HL-60/S4 (cell line): Measurements from ENCODE around the gene PRKRIP1.
"Not testable (repeated sequence)": the region's sequence is repeated elsewhere in the genome, so short reads cannot be mapped to it uniquely, and the experiment has no call there.

Experiments used
- in situ Hi-C: fragments of 300-500 bp; cut with MboI; formaldehyde crosslinking; loops from 2 replicates; pipeline ENCODE4 v1.14.3; 2022; ENCODE audit warnings: low sequenced_read_pairs

The PRKRIP1 gene

GRCh38 chr7:102395873-102396709, at the start of gene PRKRIP1:
Gene PRKRIP1 (plus strand): TSS chr7:102396363. CDS start chr7:102396412, 49 bp downstream.
- in situ Hi-C loops = no loop called here

DNA sequence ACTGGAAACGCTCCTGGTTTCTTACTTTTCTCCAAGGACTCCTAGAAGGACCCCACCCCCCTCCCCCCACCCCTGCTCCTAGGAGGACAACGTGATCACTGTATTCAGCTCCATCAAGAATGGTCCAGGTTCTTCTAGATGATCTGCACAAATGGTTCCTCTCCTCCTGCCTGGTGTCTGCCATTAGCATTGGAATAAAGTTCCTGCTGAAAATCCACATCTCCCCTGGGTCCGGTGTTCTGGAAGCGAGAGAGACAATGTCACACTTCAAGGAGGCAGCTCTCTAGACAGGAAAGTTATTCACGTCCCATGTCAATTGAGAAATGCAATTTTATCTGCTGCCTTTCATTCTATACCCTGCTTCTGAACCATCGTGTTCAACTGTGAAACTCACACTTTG, 49.2 kb upstream of the PRKRIP1 start:
- in situ Hi-C loops = not testable (repeated sequence)

DNA sequence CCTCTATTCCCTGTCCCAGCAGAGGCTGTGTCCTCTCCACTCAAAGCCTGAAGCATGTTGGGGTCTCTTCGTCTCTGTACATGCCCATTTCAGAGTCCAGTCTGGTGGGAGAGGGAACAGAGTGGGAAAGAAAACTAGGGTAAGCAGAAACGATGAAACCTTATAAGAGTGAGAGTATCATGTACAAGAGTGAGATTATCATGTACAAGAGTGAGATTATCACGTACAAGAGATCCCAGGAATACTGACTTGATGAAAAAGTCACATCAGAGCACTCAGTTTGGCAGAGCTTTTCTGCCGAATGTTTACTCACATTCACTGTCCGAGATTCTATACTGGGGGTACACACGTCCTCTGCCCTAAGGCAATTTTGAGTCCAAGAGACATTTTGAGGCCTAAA, 39.8 kb upstream of the PRKRIP1 start, which contains the start of gene SPDYE6:
Gene SPDYE6 (minus strand): TSS at position 101 of the 400 bp plus-strand sequence. CDS start 421 bp downstream, outside the sequence.
- in situ Hi-C loops = not testable (repeated sequence)

DNA sequence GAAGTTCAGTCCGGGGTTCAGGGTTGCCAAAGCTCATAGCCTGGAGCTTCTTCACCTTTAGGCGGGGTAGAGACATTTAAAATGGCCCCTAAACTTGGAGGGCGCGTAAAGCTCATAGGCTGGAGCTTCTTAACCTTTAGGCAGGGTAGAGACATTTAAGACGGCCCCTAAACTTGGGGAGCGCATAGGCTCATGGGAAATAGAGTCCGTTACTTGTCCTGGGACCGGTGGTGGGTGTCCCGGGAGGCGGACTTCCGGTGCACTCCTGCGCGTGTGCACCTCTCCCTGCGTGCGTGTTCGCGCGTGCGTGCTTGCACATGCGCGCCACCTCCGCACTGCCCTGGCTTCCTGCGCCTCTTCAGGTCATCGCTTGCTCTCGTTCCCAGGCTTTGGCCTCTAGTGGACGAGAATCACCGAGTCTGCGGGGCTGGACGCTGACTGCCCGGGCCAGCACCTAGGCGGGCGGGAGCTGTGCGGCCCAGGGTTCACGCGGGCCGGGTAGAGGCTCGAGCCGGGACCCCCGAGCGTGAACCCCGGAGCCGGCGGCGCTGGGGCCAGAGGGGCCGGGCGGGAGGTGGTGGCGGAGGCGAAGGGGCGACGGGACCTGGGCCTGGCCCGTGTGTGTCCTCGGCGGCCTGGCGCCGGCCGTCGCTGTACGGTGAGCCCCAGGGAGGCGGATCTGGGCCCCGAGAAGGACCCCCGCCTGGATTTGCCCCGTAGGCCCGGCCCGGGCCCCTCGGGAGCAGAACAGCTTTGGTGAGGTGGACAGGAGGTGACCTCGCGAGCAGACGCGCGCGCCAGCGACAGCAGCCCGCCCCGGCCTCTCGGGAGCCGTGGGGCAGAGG, 32.4 kb upstream of the PRKRIP1 start:
- in situ Hi-C loops = not testable (repeated sequence)

DNA sequence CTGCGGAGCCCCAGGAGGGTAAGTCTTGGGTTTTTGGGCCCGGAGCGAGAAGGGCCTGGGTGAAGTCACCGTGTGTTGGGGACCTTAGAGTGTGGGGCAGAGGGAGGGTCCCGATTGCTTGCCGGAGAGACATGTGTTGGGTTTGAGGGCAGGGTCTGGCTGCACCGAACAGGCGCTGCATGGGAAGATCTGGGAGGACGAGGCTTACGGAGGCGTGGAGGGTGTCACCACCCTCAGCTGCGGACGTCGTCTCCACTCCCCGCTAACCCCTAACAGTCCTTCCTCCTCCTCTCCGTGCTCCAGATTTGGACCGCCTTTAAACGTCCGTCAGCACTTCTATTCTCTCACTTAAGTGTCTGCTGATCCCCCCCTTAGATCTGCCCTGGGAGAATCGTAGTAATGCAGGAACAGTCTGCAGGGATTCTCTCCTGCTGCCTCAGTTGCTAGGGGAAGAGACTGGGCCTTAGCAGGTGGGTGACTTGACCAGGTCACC, 31.7 kb upstream of the PRKRIP1 start:
- in situ Hi-C loops = not testable (repeated sequence)

- in situ Hi-C loops = not testable (repeated sequence)
Observed at GRCh38 chr7:102365390-102365789, 30.8 kb upstream of the PRKRIP1 start.

- in situ Hi-C loops = not testable (repeated sequence)
Observed at GRCh38 chr7:102370038-102370437, 26.1 kb upstream of the PRKRIP1 start.

- in situ Hi-C loops = not testable (repeated sequence)
Observed at GRCh38 chr7:102372796-102373195, 23.4 kb upstream of the PRKRIP1 start.

GRCh38 chr7:102376964-102377466, 19.1 kb upstream of the PRKRIP1 start:
- in situ Hi-C loops = no loop called here

DNA sequence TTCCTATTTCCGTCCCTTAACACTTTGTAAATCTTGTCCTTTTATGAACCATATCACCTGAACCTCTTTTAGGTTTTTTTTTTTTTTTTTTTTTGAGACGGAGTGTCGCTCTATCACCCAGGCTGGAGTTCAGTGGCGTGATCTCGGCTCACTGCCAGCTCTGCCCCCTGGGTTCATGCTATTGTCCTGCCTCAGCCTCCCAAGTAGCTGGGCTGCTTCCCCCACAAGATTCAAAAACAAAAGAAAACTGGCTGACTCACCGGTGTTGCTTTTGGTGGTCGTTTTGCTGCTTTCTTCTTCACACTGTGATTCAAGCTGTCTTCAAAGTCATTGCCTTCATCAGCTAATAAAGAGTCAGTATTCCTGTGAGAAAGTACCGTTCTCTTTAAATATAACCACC, 15.3 kb upstream of the PRKRIP1 start:
- in situ Hi-C loops = loop anchor here (10.0 kb wide), 1 partner anchor 836 kb away; no protein-coding TSS in a partner anchor

GRCh38 chr7:102381696-102382425, 14.3 kb upstream of the PRKRIP1 start:
- in situ Hi-C loops = loop anchor here (10.0 kb wide), 1 partner anchor 837 kb away; no protein-coding TSS in a partner anchor

DNA sequence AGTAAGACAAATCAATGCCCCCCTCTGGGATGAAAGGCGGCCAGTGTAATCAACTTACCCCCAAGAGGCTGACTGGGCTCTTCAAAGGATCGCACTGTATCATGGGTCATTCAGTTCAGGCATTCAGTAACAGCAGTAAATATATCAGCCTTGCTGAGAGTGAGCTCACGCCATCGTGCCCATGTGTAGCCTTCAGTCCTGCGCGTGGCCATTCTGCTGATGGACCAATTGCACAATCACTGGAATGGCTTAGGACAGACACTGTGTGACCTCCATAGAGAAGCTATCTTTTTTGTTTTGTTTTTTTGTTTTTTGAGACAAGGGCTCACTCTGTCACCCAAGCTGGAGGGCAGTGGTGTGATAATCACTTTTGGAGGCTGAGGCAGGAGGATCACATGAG, 9.1 kb upstream of the PRKRIP1 start:
- in situ Hi-C loops = loop anchor here (10.0 kb wide), 1 partner anchor 842 kb away; no protein-coding TSS in a partner anchor

DNA sequence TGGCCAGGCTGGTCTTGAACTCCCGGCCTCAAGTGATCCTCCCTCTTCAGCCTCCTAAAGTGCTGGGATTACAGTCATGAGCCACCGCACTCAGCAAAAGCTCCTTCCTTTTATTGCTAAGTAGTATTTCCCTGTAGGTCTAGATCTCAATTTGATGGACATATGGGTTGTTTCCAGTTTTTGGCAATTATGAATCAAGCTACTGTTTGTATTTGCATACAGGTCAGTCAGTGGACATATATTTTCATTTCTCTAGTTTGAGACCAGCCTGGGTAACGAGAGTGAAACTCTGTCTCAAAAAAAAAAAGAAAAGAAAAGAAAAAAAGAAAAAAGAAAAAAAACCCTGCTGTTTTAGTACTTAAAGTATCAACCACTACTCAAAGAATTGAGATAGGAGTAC, 6.4 kb upstream of the PRKRIP1 start:
- in situ Hi-C loops = loop anchor here (5.0 to 10.0 kb wide), 2 partner anchors 108 to 845 kb away; no protein-coding TSS in a partner anchor

- in situ Hi-C loops = loop anchor here (5.0 kb wide), 1 partner anchor 109 kb away; no protein-coding TSS in a partner anchor
Observed at GRCh38 chr7:102390697-102391484, 5.3 kb upstream of the PRKRIP1 start.

DNA sequence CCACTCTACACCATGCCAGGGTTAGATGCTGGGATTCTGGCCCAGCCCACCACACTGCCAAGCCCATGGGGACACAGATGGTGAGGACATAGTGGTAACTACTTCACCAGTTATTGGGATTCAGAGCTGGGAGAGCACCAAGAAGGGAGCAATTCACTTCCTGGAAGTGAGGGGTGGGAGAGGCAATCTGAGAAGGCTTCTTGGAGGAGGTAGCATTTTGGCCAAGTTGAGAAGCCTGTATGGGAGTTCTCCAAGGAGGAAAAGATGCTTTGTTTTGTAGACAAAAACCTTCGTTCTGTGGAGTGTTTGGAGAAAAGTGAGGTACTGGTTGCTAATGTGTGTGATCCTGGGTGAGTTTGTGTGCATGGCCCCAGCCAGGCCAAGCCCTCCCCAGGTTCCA, 3.8 kb upstream of the PRKRIP1 start:
- in situ Hi-C loops = loop anchor here (5.0 kb wide), 1 partner anchor 110 kb away; no protein-coding TSS in a partner anchor

DNA sequence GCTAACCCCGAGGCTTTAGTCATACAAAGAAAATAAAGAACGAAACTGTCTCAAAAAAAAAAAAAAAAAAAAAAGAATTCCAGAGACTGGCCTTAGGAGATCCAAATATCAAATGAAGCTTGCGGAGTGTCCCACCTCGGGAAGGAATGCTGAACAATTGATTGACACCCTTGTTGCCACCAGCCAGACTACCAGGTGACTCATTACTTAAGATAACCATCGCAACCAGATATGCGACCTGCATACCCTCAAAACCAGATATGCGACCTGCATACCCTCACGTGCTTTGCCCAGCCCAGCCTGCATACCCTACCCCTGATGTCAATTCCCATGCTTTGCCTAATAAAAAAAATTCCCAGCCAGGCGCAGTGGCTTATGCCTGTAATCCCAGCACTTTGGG, 2.7 kb upstream of the PRKRIP1 start:
- in situ Hi-C loops = loop anchor here (5.0 kb wide), 1 partner anchor 111 kb away; no protein-coding TSS in a partner anchor

GRCh38 chr7:102395592-102395872, 631 bp upstream of the PRKRIP1 start:
- in situ Hi-C loops = no loop called here

DNA sequence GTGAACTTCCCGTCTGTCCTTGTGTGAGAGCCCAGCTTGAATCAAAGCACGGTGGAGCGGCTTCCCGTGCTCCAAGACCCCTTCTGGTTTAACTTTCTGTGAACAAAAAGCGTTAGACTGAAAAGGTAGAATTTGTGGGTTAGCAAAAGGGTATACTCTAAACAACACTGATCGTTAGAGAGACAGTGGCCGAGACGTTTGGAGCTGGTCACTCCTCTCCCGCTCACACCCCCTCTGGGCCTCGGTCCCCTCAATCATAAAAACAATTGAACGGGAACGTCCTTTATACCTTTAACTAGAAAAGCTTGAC, 502 bp downstream of the PRKRIP1 start:
- in situ Hi-C loops = no loop called here

- in situ Hi-C loops = no loop called here
Observed at GRCh38 chr7:102398543-102398942, 2.4 kb downstream of the PRKRIP1 start.

- in situ Hi-C loops = no loop called here
Observed at GRCh38 chr7:102400360-102400759, 4.2 kb downstream of the PRKRIP1 start.
